ENCODE measurements around the gene MTCL3.

DNA sequence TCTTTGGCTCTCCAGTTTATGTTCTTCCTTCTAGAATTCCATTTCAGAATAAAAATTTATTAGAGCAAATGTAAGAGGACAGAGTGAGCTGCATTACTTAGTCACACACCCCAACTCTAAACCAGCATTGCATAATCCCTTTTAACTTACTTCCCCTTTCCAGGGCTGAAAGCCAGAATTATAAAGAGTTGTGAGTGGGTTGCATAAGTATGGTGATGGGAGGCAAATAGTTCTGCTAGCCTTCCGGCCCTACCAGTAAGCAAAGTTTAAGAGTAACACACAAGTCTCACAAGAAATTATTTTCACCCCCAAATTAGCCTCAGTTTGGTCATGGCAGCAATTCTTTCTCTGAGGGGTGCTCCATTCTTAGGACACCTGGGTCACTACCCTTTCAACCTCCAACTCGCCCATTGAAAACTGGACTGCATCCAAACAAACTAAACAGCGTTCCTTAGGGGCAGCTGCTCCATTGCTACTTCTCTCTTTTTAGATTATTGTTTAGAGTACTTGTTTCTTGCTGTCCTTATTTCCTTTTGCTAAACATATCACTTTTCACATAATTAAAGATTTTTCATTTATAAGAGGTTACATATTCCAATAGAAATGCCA, 61.6 kb downstream of the MTCL3 start:
- no peak for TF ChIP-seq EZH2phosphoT487 (IDR thresholded peaks at IDR 0.05; ENCODE audit: borderline replicate concordance, low read length)
- TF ChIP-seq, protein P1, sequence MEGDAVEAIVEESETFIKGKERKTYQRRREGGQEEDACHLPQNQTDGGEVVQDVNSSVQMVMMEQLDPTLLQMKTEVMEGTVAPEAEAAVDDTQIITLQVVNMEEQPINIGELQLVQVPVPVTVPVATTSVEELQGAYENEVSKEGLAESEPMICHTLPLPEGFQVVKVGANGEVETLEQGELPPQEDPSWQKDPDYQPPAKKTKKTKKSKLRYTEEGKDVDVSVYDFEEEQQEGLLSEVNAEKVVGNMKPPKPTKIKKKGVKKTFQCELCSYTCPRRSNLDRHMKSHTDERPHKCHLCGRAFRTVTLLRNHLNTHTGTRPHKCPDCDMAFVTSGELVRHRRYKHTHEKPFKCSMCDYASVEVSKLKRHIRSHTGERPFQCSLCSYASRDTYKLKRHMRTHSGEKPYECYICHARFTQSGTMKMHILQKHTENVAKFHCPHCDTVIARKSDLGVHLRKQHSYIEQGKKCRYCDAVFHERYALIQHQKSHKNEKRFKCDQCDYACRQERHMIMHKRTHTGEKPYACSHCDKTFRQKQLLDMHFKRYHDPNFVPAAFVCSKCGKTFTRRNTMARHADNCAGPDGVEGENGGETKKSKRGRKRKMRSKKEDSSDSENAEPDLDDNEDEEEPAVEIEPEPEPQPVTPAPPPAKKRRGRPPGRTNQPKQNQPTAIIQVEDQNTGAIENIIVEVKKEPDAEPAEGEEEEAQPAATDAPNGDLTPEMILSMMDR (IDR thresholded peaks at IDR 0.05; ENCODE audit: low read depth, low read length, poor library complexity, severe bottlenecking) = no peak

All from DOHH2 (cell line).